OCI-LY1 (cell line): ENCODE results near the gene ZNF181.

Source experiments
- CTCF ChIP-seq: fragments of 200-600 bp; sonication (generic), shearing (Covaris generic); IDR thresholded peaks from 2 replicates; pipeline ENCODE4 v1.5.1; 2017; ENCODE audit warnings: mild to moderate bottlenecking, antibody characterized with exemption, low read length, moderate library complexity, mixed read lengths
- EZH2 ChIP-seq: fragments of 200-600 bp; sonication (generic), shearing (Covaris generic); IDR thresholded peaks from 2 replicates; pipeline ENCODE4 v1.8.0; 2017; ENCODE audit warnings: borderline replicate concordance, mixed run types, mild to moderate bottlenecking, antibody characterized with exemption, low read length, moderate library complexity, mixed read lengths

GRCh38 chr19:34759218-34759917 lies 25.3 kb downstream of the ZNF181 start:
- TF ChIP-seq CTCF (no peak), EZH2 (no peak)
